Left cardiac atrium (tissue), 4 donors: ENCODE results near the gene CABCOCO1. TPM values are rescaled to one million over a fixed set of nuclear protein-coding genes. Genes with fewer than 3 reads are reported as not detected.

Source experiments
- ATAC-seq, 2 donors: fragments of 200-7000 bp; cut with Tn5 transposase; one replicate each; pipeline ENCODE4 v1.9.1; 2020; ENCODE audit warnings: mild to moderate bottlenecking in 2 of 2, moderate library complexity in 2 of 2
- DNase-seq: peaks from one replicate; pipeline ENCODE4 v3.0.0-alpha.2; 2020
- intact Hi-C, 2 donors: fragments of 100-400 bp; cut with DNase I; formaldehyde crosslinking; loops; one replicate each; pipeline versions ENCODE4 v1.14.1 to v1.15.1; 2022 to 2023
- total RNA-seq, 2 donors: library from RNA; stranded (reverse); fragmentation: NEBNext Ultra II Directional; extraction: Animal tissue kit (Norgen Biotek cat#: 25700); gene quantifications; one replicate each; pipeline ENCODE4 v1.2.1, GENCODE V29; 2021
- donor health status: DM: no; HTN: yes; CAD: no.
- donor health status: DM: no; HTN: yes; CAD: no; lungs with severe emphysema.
- donor health status: DM: yes; HTN: yes; CAD: no.
- donor health status: Dilated cardiomyopathy.

The CABCOCO1 gene
- total RNA-seq, 2 donors from 2014 or later: not detected

DNA sequence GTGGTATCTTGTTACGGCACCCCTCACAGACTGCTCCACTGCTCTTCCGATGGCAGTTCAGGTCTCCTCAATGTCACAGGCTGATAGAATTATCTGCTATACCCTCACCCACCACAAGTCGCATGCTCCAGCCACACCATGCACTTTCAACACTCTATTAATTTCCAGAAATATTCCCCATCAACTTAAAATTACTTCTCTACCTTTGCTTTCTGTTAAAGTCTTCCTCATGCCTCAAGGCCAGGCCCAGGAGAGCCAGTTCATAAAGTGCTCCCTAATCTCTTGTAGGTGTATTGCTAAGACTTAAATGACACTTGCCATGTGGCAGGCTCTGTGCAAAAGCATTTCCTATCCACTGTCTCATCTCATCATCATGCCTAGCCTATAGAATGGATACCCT lies 132.8 kb downstream of the CABCOCO1 start:
- ATAC-seq (no peak), DNase-seq (no peak)
- intact Hi-C loops: no loop called here

DNA sequence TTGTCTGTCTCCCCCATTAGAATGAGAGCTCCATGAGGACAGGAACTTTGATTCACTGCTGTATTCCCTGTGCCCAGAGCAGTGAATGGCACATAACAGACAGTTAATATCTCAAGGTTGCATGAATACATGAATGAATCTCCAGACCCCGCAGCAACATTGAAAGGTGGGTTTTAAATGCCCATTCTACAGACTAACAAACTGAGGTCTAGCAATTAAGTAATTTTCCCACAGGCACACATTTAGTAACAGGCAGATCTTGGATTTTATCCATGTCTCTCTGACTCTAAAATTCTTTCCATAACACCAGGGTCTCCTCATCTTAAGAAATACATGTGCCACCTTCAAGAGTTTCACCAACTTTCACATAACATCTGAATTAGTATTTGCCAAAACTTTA lies 134.1 kb downstream of the CABCOCO1 start:
- intact Hi-C loops: no loop called here
- no peak for ATAC-seq

DNA sequence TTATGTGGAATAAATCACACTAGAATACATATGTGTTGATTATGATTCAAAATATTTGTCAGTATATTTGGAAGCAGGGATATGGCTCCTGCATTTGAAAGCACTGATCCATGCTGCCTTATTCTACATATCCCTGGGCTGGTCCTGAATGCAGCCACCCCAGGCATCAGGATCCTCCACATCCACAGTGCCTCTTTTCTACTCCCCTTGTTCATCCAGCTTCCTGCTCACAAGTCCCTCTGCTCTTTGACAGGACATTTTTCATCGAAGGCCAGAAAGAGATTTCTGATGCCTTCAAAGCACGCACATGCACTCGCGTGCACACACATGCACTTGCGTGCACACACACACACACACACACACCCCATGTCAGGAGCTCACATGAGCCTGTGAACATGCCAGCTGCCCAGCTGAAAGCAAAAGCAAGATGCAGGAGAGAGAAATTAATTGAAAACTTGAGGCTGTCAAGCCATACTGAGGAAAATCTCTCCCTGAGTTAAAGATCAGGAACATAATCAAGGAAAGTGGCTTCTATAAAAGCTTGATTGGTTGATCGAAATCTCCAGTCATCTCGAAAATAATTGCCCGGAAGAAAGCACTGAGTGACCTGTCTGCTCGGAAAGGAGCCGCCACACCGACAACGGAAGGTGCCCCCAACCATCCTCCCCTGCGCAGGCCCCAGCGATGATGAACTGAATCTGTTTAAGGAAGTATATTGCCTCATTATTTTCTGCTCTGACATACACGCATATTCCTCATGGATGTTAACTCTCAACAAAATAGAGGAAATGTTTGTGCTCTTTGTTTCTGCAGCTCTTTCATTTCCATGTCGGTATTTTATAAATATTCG lies 134.8 kb downstream of the CABCOCO1 start:
- DNase-seq (no peak), ATAC-seq (no peak)
- intact Hi-C loops: no loop called here

More for the DNA sequence above, 134.1 kb downstream of the CABCOCO1 start:
- no peak for DNase-seq

DNA sequence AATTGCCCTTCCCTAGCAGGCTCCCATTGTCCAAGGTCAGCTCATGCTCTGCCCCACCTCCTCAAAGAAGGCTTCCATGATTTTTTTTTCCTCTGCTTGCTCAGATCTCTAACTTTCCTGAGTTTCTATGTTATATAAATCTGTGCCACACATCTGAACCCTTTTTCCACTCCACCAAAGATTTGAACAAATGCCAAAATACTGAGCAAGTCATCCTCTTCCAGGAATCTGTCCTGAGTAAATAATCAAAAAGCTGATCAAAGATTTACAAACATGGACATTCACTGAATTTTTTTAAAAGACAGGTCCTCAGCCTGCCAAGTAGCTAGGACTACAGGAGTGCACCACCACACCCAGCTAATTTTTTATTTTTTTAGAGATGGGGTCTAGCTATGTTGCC lies 136.0 kb downstream of the CABCOCO1 start:
- DNase-seq (no peak), ATAC-seq (no peak)
- intact Hi-C loops: no loop called here

DNA sequence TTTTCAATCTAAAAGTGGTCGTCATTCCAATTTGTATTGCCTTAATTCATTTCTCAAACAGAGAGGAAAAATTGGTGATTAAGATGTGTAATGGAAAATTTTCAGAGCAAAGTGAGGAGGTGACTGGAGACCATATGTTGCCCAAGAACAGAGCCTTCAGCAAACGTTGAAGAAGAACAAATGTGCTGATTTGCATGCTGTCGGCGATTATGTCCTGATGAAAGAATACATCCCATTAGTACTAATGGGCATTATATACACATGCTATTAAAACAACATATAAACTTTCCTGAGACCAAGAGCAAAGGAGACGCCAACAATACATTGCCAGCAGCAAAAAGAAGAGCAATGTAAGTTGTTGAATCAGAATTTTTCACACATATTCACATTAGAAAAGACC lies 138.8 kb downstream of the CABCOCO1 start:
- no peak for DNase-seq
- ATAC-seq: no peak
- intact Hi-C loops: no loop called here

DNA sequence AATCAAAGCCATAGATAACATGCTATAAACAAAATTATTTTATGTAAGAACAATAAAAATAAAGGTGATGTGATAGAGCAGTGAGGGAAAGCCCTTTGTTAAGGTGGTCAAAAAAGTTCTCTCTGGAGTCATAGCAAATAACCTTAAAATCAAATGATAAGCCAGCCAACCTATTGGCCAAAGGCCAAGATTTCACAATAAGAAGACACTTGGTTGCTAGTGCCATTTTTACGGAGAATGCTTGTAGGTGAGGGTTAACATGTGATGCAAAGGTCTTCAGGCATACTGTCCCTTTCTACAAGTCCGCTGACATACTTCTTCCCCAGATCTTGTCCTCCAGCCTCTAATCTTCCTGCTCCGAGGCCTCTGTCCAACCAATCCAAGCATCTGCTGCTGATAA lies 140.5 kb downstream of the CABCOCO1 start:
- intact Hi-C loops: no loop called here
- no peak for DNase-seq
- ATAC-seq: no peak

DNA sequence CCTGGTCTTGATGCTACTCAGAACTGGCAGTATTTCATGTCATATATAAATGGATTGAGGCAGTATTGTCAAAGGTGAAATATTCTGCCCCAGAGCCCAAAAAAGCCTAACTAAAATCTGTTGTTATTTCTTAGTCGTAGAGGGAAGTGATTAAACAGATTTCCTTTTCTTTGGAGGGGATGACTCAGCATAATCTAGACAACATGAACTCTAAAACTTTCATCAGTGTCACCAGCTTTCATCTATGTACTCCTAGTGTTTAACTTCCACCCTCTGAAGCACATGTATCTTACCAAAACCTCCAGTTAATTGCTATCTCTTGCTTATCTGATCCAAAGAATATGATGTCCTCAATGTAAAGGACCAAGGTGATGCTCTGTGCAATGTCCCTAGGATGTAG lies 141.7 kb downstream of the CABCOCO1 start:
- DNase-seq (no peak), ATAC-seq (no peak)
- intact Hi-C loops: no loop called here

DNA sequence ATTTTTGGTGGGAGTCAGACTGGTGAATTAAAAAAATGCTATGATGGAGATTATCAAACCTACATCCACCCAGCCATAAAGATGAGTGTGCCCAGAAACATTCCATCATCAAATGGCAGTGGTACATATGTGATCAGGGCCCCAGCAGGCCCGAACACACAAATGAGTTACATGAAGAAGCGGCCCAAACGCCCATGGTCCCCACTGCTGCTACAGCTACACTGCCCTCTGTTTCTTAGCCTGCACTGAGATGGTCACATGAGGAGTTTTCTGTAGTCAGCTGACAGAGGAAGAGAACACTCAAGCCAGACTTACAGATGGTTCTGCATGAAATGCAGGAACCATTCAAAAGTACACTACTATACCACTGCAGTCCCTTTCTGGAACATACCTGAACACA lies 142.4 kb downstream of the CABCOCO1 start:
- DNase-seq (no peak), ATAC-seq (no peak)
- intact Hi-C loops: no loop called here

DNA sequence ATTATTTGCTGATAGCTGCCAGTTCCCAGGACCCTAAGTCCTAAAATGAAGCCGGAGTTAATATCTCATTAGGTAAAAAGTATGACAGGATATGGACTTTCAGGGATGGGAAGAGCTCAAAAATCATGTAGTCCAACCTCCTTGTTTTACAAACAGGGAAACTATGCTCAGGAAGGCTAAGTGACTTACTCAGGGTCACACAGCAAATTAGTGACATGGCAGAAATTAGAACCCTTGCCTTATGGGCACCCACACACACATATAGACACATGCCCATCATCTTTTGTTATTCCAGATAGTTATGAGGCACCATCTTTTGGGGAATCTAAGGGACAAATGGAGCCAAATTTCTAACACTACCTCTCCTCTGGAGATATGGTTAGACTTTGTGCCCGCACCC lies 147.5 kb downstream of the CABCOCO1 start:
- ATAC-seq (no peak), DNase-seq (no peak)
- intact Hi-C loops: no loop called here

DNA sequence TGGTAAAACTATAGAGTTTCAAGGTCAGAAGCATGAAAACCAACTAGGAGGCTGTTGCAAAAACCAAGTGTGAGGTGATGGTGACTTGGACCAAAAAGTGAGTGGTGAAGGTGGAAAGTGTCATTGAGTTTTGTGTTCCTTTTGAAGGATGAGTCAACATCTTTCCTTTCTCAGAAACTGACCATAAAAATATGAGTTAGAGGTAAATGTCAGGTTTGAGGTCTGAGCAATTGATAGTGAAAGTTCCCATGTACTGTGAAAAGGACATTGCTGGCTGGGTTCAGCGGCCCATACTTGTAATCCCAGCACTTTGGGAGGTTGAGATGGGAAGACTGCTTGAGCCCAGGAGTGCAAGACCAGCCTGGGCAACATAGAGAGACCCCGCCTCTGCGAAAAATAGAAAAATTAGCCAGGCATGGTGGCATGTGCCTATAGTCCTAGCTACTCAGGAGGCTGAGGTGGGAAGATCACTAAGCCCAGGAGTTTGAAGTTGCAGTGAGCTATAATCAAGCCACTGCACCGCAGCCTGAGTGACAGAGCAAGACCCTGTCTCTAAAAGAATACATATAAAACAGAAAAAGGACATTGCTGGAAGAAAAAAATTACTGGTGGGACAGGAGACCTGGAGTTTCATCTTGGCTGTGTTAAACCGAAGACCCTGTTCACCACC lies 149.5 kb downstream of the CABCOCO1 start:
- intact Hi-C loops: no loop called here
- DNase-seq (no peak), ATAC-seq (no peak)

DNA sequence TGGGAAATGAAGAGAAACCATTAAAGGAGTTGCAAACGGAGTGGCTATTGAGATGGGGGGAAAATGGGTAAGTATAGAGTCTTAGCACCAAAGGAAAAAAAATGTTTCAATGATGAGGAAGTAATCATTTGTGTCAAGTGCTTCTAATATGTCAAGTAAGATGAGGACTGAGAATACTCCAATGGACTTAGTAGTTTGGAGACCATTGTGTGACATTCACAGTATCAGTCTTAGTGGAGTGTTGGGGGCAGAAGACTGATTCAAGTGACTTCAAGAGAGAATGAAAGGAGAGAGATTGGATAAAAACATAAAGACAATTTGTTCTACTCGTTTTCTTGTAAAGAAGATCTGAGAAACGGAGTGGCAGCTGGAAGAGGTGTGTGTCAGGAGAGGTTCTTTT lies 150.2 kb downstream of the CABCOCO1 start:
- intact Hi-C loops: no loop called here
- ATAC-seq: no peak
- no peak for DNase-seq

DNA sequence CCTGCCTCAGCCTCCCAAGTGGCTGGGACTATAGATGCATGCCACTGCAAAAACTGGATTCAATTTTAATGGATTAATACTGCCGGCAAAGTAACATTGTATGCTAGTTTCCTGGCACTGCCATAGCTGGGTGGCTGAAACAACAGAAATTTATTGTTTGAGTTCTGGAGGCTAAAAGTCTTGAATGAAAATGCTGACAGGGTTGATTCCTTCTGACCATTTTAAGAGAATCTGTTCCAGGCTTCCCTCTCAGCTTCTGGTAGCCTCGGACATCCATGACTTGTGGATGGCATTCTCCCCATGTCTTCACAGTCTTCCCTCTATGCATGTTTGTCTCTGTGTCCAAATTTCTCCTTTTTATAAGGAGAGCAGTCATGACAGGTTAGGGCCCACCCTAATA lies 151.4 kb downstream of the CABCOCO1 start:
- DNase-seq (no peak), ATAC-seq (no peak)
- intact Hi-C loops: no loop called here

DNA sequence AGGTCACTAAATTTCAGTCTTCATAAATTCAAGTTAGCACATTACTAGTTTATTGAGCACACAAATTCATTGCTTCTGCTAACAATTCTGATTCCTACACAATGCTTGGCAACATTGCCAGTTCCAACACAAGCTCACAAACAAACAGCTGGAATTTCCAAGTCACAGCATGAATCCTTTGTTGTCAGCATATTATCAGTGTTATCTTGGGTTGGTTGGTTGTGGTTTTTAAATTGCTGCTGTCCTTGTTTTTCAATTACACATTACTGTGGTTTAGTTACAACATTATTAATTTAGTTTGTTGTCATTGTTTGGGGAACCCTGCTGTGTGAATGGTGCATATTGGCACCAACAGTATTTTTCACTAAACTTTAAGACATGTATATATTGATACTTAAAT lies 152.8 kb downstream of the CABCOCO1 start:
- ATAC-seq: no peak
- intact Hi-C loops: no loop called here
- no peak for DNase-seq

Other genes with a start within 250 kb of the CABCOCO1 start
- under 1 TPM; 0.24 to 0.85 TPM for gene TMEM26, start 209.5 kb upstream of the CABCOCO1 start, total RNA-seq
- 10 to 100 TPM; 36.5 to 37.9 TPM for gene ARID5B, start 238.8 kb downstream of the CABCOCO1 start, total RNA-seq